DMS153 (cell line): Measurements from ENCODE around the gene SPA17.

Experiments
- DNase-seq: peaks from one replicate; lab custom pipeline; 2025; lab: John Stamatoyannopoulos, UW

The SPA17 gene

DNA sequence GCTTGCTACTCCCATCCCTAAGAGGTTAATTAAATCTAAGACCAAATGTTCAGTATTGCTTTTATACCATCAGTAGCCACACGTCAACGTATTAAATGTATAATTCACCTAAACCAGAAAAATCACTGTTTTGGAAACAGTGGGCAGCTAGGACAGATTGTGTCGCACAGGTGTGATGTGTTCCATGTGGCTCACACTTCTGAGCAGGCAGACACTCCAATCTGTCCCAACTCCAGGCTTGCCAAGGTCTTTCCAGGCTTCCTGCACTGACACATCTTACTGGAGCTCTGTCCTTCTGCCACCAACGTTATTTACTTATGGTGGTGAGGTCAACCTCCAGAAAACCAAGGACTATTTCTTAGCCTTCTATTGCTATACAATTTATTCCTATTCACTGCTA is 11.6 kb upstream of the SPA17 start:
- no peak for DNase-seq

DNA sequence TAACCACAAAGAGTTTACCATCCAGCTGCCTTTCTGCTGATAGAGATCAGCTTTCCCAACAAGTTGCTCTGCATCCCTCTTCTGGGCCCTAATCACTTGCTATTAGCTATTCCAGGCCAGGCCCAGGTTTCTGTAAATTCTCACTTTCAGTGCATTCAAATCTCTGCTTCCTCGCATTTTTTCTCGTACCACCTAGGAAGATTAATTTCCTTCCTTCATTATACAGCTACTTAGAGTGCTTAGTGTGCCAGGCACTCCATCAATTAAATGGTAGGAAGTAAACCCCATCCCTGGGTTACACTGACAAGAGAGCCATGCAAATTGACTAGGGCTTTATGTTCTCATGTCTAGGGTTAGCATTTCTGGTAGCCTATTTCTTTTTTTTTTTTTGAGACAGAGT is 9.8 kb upstream of the SPA17 start:
- DNase-seq, result no peak

- DNase-seq, result no peak
These were observed 6.1 kb upstream of the SPA17 start for GRCh38 chr11:124667601-124668000.

DNA sequence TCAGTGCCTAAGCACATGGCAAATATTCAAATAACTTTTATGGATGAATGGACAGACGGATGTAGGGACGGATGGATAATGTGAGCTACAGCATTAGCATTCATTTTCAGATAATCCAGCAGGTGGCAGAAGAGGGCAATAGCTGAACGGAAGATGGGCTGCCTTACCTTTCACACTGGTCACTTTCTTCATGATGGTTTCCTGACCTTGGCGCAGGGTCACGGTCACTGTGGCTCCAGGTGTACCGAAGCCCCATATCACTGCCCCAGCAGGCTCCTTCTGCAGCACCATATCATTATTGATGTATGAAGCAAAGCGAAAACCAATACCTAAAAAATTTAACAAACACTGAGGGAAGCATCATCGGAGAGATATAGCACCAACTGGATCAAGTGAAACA is 4.5 kb upstream of the SPA17 start:
- no peak for DNase-seq

DNA sequence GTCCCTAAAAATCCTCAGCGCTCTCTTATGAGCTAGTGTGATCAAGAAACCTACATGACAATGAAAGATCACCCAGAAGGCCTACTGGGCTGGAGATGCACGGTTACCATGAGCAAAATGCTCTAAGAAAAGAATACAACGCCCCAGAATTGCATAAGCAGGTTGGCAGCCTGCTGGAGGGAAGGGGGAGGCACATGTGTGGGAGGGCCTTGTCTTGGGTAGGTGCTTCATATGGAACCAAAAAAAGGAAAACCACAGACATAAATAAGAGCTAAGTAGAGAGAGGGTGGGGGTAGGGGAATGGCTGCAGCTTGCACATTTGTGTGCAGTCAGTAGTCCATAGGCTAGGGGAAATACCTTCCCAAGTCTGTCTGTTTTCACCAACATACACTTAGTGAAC is 3.0 kb upstream of the SPA17 start:
- no peak for DNase-seq

DNA sequence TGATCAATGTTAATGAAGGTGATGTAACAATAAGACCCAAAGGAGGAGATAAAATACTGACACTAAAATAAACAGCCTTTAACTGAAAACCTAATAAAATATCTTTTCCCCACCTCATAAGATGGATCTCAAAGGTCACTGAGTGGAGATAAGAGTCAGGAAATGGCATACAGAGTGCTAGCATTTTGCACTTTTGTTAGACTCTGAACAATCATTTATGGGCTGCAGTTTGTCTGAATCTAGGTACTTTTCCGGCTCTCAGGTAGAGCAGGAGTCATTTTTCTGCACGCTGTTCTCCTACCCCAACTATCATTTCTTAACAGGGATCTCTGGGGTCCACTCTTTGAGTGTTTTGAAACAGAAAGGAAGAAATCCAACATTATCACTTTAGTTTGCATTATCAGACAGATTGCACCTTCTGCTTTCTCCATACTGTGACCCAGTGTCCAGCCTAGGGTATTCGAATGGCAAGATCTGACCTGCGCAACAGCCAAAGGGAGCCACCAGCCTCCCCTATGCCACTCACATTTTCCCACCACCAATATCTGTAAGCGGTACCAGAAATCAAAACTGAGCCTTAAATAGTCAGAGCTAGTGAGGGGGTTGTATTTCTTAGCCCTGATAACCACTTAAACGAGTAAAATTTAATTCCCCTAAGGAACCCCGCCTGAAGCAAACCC is 1.0 kb upstream of the SPA17 start:
- DNase-seq, result no peak

GRCh38 chr11:124674168-124674517 is 439 bp downstream of the SPA17 start:
- DNase-seq, result no peak

DNA sequence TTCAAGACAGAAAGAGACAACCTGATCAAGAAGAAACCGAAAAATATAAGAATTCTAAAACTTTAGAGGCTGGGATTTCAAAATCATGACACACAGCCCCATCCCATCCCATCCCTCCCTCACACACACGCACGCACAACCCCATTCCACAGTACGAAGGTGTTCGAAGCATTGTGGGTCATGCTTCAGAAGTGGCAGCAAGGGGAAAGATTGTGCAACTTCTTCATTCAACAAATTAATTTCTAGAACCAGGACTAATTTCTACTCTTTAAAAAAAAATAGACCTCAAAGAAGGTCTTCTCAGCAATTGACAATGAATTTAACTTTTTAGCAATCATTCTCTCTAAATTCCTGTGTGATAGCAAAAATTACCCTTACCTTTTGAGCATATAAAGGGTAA is 867 bp downstream of the SPA17 start:
- DNase-seq, result no peak

DNA sequence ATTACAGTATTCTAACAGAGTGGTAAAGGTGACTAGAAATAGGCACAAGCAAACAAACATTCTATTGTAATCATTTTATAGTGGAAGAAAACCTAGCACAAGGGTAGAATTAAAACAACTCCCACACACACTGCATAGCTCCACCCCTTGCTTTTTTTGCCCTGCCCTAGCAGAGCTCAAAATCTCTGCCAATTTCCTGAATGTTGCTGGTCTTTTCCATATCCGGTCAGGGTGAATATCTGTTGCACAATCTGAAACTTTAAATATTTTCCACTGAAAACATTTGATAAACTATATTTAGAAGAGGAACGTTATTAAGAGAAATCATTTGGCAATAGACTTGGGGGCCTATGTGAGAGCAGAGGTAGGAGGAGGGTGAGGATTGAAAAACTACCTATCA is 2.7 kb downstream of the SPA17 start:
- DNase-seq, result no peak

- no peak for DNase-seq
These were observed 4.7 kb downstream of the SPA17 start for GRCh38 chr11:124678416-124678815.

GRCh38 chr11:124681421-124681820 is 7.7 kb downstream of the SPA17 start:
- DNase-seq, result no peak

DNA sequence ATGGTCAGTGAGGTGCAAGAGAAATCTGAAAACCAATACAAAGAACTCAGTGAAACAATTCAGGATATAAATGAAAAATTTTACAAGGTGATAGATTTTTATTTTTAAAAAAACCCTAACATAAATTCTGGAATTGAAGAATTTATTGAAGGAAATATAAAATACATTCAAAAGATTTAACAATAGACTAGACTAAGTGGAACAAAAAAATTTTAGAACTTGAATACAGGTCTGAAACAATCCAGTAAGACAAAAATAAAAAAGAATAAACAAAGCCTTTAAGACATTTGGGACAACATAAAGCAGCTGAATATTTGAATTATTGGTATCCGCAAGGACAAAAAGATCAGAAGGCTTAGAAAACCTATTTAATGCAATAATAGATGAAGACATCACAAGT is 8.7 kb downstream of the SPA17 start:
- no peak for DNase-seq

- DNase-seq, result no peak
These were observed 19.4 kb downstream of the SPA17 start for GRCh38 chr11:124693142-124693541.

- no peak for DNase-seq
These were observed 25.8 kb downstream of the SPA17 start for GRCh38 chr11:124699547-124699946.

GRCh38 chr11:124700028-124700427 is 26.3 kb downstream of the SPA17 start:
- no peak for DNase-seq

DNA sequence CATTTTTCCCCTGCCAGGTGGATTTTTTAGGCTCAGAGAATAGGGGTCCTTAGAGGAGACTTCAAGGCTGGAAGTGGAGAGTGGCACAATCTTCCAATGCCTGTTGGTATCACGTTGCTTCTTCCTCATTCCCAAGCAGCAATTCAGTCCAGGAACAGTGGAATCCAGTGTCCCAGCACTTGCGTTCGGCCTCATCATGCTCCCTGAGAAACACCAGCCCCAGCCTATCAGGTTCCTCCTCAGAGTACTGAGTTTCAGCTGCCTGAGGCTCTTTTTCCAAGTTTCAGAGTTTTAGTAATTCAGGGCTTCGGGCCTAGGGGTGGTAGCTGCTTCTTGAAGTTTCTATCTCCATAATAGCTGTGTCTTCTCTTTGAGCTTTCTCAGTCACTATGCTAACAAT is 34.1 kb downstream of the SPA17 start:
- DNase-seq, result no peak

GRCh38 chr11:124712392-124712791 is 38.7 kb downstream of the SPA17 start:
- DNase-seq, result no peak

- no peak for DNase-seq
These were observed 42.9 kb downstream of the SPA17 start for GRCh38 chr11:124716591-124716990.

GRCh38 chr11:124717421-124717785 is 43.7 kb downstream of the SPA17 start:
- DNase-seq, result no peak

- peak; percentile 27 for DNase-seq
These were observed 44.3 kb downstream of the SPA17 start for GRCh38 chr11:124717786-124718651.

DNA sequence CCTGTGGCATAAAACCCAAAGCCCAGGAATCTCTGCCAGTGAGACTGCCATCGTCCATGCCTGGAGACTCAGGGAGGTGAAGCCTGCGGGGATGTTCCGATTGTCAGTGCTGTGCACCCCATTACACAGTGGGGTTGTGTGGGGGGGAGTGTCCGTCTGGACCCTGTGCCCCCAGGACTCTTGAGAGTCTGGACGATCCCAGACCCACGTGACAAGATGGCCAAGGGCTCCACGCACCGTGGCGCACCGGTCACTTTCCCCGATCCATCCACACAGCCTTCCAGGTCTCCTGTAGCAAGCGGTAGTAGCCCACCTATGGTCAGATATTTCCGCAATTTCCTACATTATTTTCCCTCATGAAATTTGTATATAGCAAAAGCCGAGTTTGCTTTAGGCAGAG is 45.1 kb downstream of the SPA17 start:
- DNase-seq, result no peak

GRCh38 chr11:124719534-124719933 is 45.8 kb downstream of the SPA17 start:
- no peak for DNase-seq

DNA sequence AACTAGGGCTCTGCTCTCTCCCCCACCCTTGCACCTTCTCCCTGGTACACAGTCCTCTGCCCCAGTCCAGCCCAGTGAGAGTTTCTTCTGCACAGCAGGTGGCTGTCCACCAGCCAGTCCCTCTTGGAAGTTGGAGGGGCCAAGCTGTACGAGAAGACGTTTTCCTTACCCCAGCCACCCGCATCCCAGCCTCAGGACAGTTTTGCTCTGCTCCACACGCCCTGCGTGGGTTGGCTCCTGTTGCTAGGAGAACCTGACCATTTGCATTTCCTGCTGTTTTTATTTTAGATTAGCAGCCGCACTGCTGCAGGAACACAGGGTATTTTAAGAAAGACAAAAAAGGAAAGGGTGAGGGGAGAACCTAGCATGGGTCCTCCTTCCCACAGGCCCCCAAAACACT is 48.5 kb downstream of the SPA17 start:
- DNase-seq, result no peak
